Activated B cell treated with CpG ODN at 0.5 μM for 24 hours (primary cell): ENCODE data around the gene RAB11FIP3. TPM values are rescaled to one million over a fixed set of nuclear protein-coding genes. Genes with fewer than 3 reads are reported as not detected.

Experiments
- ATAC-seq: fragments of 200-7000 bp; cut with Tn5 transposase; one replicate; pipeline ENCODE4 v1.10.0; 2021; ENCODE audit warnings: low read depth, mild to moderate bottlenecking, moderate library complexity
- CTCF ChIA-PET: fragments of 350-600 bp; sonication (Branson Sonifier 250); formaldehyde crosslinking; loops from one replicate; lab custom pipeline; 2021; ENCODE audit warnings: antibody characterized with exemption; lab: Charles Lee
- POLR2A ChIA-PET: fragments of 350-600 bp; sonication (Branson Sonifier 250); formaldehyde crosslinking; loops from one replicate; lab custom pipeline; 2021; ENCODE audit warnings: antibody characterized with exemption; lab: Charles Lee
- DNase-seq: peaks from one replicate; pipeline ENCODE4 v3.0.0; 2022
- H3K27ac Mint-ChIP-seq: one replicate; pipeline ENCODE4 v1.8.0; 2020; ENCODE audit warnings: mixed read lengths
- H3K27me3 Mint-ChIP-seq: one replicate; pipeline ENCODE4 v1.8.0; 2021; ENCODE audit warnings: mixed read lengths
- H3K36me3 Mint-ChIP-seq: one replicate; pipeline ENCODE4 v1.8.0; 2021; ENCODE audit warnings: low read depth, mixed read lengths
- H3K4me1 Mint-ChIP-seq: one replicate; pipeline ENCODE4 v1.8.0; 2021; ENCODE audit warnings: mixed read lengths
- H3K4me3 Mint-ChIP-seq: one replicate; pipeline ENCODE4 v1.8.0; 2020; ENCODE audit warnings: mild to moderate bottlenecking, mixed read lengths
- H3K9me3 Mint-ChIP-seq: one replicate; pipeline ENCODE4 v1.8.0; 2020; ENCODE audit warnings: mixed read lengths
- CTCF ChIP-seq: fragments of 200-600 bp; IDR thresholded peaks from one replicate; pipeline ENCODE4 v1.8.0; 2022; ENCODE audit warnings: antibody characterized with exemption, mild to moderate bottlenecking
- intact Hi-C: fragments of 100-400 bp; cut with micrococcal nuclease; formaldehyde crosslinking; loops from one replicate; pipeline ENCODE4 v1.15.1; 2024
- total RNA-seq: library from RNA; stranded (reverse); gene quantifications from 2 replicates; pipeline ENCODE4 v1.2.3, GENCODE V29; 2022

Gene RAB11FIP3
- total RNA-seq, 1 donor from 2014 or later, result 35.4 TPM

GRCh38 chr16:534856-535445 is 109.5 kb downstream of the RAB11FIP3 start:
- POLR2A ChIA-PET, result no interaction called here
- ATAC-seq (no peak), DNase-seq (no peak)
- no peak for TF ChIP-seq CTCF
- H3K4me1 Mint-ChIP-seq, result peaks cover 6% of the 10 kb centered on the region
- H3K36me3 Mint-ChIP-seq, result peaks cover 12% of the 10 kb centered on the region
- H3K27ac Mint-ChIP-seq, result no peak overlapping the region
- intact Hi-C loops, result no loop called here
- CTCF ChIA-PET, result no interaction called here
- no peaks in the 10 kb centered on the region for H3K27me3 Mint-ChIP-seq
- no peak overlapping the region for H3K4me3 Mint-ChIP-seq
- no peaks in the 10 kb centered on the region for H3K9me3 Mint-ChIP-seq

DNA sequence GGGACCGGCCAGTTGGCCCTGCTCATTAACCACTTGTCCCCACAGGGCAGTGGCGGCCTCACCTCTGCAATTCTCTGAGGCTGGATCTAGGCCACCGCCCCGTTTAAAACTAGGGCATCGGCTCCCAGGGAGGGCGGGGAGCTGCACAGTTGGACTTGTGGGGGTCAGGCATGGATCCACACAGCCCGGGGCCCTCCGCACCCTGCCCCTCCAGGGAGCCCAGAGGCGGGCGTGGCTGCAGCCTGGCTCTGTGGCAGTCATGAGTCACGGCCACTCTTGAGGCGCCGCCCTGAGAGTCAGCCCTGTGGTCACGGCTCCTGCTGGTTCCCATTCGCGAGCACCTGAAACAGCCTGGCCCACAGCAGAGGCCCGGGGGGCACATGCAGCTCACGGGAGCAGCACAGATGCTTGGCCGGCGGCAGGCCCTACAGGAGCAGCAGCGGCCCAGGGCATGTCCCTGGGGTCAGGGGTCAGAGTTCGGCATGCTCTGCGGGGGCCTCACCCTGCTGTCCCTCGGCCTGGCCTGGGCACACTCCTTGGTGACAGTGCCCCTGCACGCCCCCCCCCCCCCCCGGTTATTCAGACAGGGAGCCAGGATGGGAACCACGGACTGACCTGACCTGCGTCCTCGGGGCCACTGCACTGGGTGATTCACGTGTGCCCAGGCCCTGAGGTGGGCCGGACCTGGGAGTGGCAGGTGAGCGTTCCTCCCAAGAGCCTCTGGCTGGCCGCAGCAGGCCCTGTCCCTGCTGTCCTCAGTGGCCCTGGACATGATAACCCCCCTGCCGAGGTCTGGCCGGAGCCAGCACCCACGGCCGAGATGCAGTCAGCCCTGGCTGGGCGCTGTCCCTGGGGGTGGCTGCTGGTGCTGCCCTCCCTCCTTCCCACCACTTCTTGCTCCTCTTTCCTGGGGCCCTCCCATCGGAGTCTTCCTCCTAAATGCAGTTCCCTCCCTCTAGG is 110.3 kb downstream of the RAB11FIP3 start:
- intact Hi-C loops, result no loop called here
- POLR2A ChIA-PET, result no interaction called here
- H3K36me3 Mint-ChIP-seq, result peaks cover 12% of the 10 kb centered on the region
- CTCF ChIA-PET, result no interaction called here
- H3K4me3 Mint-ChIP-seq, result no peak overlapping the region
- H3K27me3 Mint-ChIP-seq, result no peaks in the 10 kb centered on the region
- no peaks in the 10 kb centered on the region for H3K9me3 Mint-ChIP-seq
- no peaks in the 10 kb centered on the region for H3K4me1 Mint-ChIP-seq
- ATAC-seq (no peak), DNase-seq (no peak)
- no peak for TF ChIP-seq CTCF
- H3K27ac Mint-ChIP-seq, result no peak overlapping the region

GRCh38 chr16:536746-537145 is 111.3 kb downstream of the RAB11FIP3 start:
- no peaks in the 10 kb centered on the region for H3K27me3 Mint-ChIP-seq
- H3K27ac Mint-ChIP-seq, result no peak overlapping the region
- DNase-seq, result no peak
- no peak for TF ChIP-seq CTCF
- CTCF ChIA-PET, result no interaction called here
- peaks cover 12% of the 10 kb centered on the region for H3K36me3 Mint-ChIP-seq
- no peak overlapping the region for H3K4me3 Mint-ChIP-seq
- POLR2A ChIA-PET, result interaction anchor here (0.9 kb wide), 2 partner anchors 8 to 42 kb away, joined by 3 read pairs; no protein-coding TSS in a partner anchor
- ATAC-seq, result no peak
- no peaks in the 10 kb centered on the region for H3K4me1 Mint-ChIP-seq
- H3K9me3 Mint-ChIP-seq, result no peaks in the 10 kb centered on the region
- intact Hi-C loops, result no loop called here

DNA sequence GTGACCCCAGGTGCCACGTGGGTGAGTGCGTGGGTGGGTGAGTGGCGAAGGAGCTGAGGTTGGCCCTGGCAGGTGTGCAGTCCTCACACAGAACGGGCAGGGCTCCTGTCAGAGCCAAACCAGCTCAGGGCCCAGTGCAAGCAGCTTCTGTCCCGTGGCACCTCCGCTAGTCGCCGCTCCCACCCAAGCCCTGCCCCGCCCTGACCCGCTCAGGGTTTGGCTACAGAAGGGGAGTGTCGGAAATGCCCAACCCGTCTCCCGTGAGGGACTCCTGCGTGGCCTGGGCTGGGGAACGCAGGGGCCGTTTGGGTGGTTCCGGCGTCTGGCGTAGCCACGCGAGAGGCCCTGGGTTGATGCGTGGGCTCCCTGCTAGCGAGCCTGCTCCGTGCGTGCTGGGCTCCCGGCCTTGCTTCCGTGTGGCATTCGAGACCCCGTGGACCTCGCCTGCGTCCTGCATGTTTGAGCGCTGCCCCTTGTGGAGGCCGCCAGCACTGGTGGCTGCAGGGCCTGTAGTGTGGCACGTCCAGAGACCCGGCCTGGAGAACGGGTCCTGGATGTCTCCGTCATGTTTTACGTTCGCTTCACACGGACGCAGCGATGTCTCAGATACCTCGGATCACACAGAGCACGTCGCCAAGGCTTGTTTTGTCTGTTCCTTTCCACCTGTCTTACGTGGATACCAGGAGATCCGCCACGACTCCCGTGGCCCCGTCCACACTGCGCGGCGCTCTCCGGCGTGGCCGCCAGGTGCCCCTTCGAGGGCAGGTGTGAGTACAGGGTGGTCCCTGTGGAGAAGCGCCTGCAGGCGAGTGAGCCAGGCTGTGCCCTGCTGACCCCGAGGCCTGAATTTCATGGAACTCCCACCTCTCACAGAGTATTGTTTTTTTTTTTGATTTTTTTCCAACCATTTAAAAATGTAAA is 112.2 kb downstream of the RAB11FIP3 start:
- peaks cover 17% of the 10 kb centered on the region for H3K36me3 Mint-ChIP-seq
- no peaks in the 10 kb centered on the region for H3K9me3 Mint-ChIP-seq
- POLR2A ChIA-PET, result interaction anchor here (0.9 kb wide), 2 partner anchors 9 to 41 kb away, joined by 3 read pairs; no protein-coding TSS in a partner anchor
- DNase-seq (no peak), ATAC-seq (no peak)
- H3K4me1 Mint-ChIP-seq, result no peaks in the 10 kb centered on the region
- no peaks in the 10 kb centered on the region for H3K27me3 Mint-ChIP-seq
- TF ChIP-seq CTCF, result no peak
- no peak overlapping the region for H3K27ac Mint-ChIP-seq
- no peak overlapping the region for H3K4me3 Mint-ChIP-seq
- intact Hi-C loops, result no loop called here
- CTCF ChIA-PET, result no interaction called here
